Measurements from ENCODE around the gene ADAMTS6.
"Not testable (repeated sequence)": the region's sequence is repeated elsewhere in the genome, so short reads cannot be mapped to it uniquely, and the experiment has no call there.

The ADAMTS6 gene

GRCh38 chr5:65334077-65334476 is 147.6 kb downstream of the ADAMTS6 start:
- no peaks in the 10 kb centered on the region for H3K27me3 ChIP-seq (replicated peaks)
- no peaks in the 10 kb centered on the region for H3K36me3 ChIP-seq (replicated peaks)
- DNase-seq: no peak
- TF ChIP-seq, protein P1, sequence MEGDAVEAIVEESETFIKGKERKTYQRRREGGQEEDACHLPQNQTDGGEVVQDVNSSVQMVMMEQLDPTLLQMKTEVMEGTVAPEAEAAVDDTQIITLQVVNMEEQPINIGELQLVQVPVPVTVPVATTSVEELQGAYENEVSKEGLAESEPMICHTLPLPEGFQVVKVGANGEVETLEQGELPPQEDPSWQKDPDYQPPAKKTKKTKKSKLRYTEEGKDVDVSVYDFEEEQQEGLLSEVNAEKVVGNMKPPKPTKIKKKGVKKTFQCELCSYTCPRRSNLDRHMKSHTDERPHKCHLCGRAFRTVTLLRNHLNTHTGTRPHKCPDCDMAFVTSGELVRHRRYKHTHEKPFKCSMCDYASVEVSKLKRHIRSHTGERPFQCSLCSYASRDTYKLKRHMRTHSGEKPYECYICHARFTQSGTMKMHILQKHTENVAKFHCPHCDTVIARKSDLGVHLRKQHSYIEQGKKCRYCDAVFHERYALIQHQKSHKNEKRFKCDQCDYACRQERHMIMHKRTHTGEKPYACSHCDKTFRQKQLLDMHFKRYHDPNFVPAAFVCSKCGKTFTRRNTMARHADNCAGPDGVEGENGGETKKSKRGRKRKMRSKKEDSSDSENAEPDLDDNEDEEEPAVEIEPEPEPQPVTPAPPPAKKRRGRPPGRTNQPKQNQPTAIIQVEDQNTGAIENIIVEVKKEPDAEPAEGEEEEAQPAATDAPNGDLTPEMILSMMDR (IDR thresholded peaks at IDR 0.05; ENCODE audit: low read depth, low read length, missing control alignments): no peak
- in situ Hi-C loops (cut with HindIII; ENCODE audit: low pct_ligation_motif_present, low sequenced_read_pairs): no loop called here
- no peak overlapping the region for H3K27ac ChIP-seq
- no peak overlapping the region for H3K4me3 ChIP-seq (ENCODE audit: low read depth, low read length)

GRCh38 chr5:65332591-65332990 is 149.1 kb downstream of the ADAMTS6 start:
- Histone ChIP-seq H3K27ac (no peak overlapping the region), H3K36me3 (replicated peaks) (no peaks in the 10 kb centered on the region), H3K4me3 (ENCODE audit: low read depth, low read length) (no peak overlapping the region), H3K27me3 (replicated peaks) (no peaks in the 10 kb centered on the region)
- TF ChIP-seq, protein P1 (IDR thresholded peaks at IDR 0.05; ENCODE audit: low read depth, low read length, missing control alignments): no peak
- in situ Hi-C loops (cut with HindIII; ENCODE audit: low pct_ligation_motif_present, low sequenced_read_pairs): no loop called here
- DNase-seq: no peak

DNA sequence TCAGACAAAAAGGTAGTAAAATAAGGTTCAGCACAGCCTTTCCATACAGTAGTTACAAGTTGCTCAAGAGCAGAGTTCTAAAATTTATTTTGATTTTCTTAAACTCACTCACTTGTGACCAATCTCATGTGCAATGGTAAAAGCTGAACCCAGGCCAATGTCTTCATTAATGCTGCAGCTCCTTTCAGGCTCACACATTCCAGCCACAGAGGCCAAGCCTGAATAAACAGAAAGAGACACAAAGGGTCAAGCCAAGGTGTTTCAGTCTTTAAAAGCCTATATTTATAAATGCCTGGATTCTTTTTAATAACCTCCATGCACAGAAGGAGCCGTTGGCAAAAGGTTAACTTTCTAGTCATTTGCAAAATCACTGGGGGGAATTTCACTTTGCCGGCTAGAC is 152.5 kb downstream of the ADAMTS6 start:
- H3K4me3 ChIP-seq (ENCODE audit: low read depth, low read length): no peak overlapping the region
- H3K27me3 ChIP-seq (replicated peaks): no peaks in the 10 kb centered on the region
- H3K27ac ChIP-seq: no peak overlapping the region
- TF ChIP-seq, protein P1 (IDR thresholded peaks at IDR 0.05; ENCODE audit: low read depth, low read length, missing control alignments): no peak
- no peak for DNase-seq
- in situ Hi-C loops (cut with HindIII; ENCODE audit: low pct_ligation_motif_present, low sequenced_read_pairs): no loop called here
- no peaks in the 10 kb centered on the region for H3K36me3 ChIP-seq (replicated peaks)

DNA sequence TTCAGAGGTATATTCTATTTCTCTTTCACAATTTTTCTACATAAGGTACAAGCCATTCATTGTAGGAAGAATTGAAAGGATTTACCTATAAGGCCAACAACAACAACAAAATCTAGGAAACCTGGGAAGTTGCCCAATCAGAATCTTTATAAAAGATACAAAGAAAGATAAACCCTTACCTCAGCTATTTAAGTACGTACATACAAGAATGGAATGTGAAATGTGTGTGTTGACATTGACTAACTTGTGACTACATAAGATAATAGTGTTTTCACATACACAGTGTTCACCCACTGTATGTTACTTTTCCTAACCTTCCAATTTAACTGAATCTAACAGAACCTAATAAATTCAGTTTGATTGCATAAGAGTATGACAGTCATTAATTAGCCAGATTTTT is 154.1 kb downstream of the ADAMTS6 start:
- Histone ChIP-seq H3K36me3 (replicated peaks) (peaks cover 4% of the 10 kb centered on the region), H3K4me3 (ENCODE audit: low read depth, low read length) (no peak overlapping the region), H3K27me3 (replicated peaks) (no peaks in the 10 kb centered on the region), H3K27ac (peak overlapping the region; percentile 65)
- peak; percentile 33 for DNase-seq
- TF ChIP-seq, protein P1 (IDR thresholded peaks at IDR 0.05; ENCODE audit: low read depth, low read length, missing control alignments): no peak
- in situ Hi-C loops (cut with HindIII; ENCODE audit: low pct_ligation_motif_present, low sequenced_read_pairs): no loop called here

- TF ChIP-seq, protein P1 (IDR thresholded peaks at IDR 0.05; ENCODE audit: low read depth, low read length, missing control alignments): no peak
- Histone ChIP-seq H3K27ac (peak overlapping the region; percentile 15), H3K36me3 (replicated peaks) (peaks cover 4% of the 10 kb centered on the region), H3K4me3 (ENCODE audit: low read depth, low read length) (no peak overlapping the region), H3K27me3 (replicated peaks) (no peaks in the 10 kb centered on the region)
- in situ Hi-C loops (cut with HindIII; ENCODE audit: low pct_ligation_motif_present, low sequenced_read_pairs): no loop called here
- DNase-seq: peak; percentile 27
These were observed 154.8 kb downstream of the ADAMTS6 start for GRCh38 chr5:65326922-65327321.

- H3K36me3 ChIP-seq (replicated peaks): peaks cover 4% of the 10 kb centered on the region
- TF ChIP-seq, protein P1 (IDR thresholded peaks at IDR 0.05; ENCODE audit: low read depth, low read length, missing control alignments): no peak
- no peak overlapping the region for H3K4me3 ChIP-seq (ENCODE audit: low read depth, low read length)
- no peak for DNase-seq
- H3K27ac ChIP-seq: no peak overlapping the region
- in situ Hi-C loops (cut with HindIII; ENCODE audit: low pct_ligation_motif_present, low sequenced_read_pairs): no loop called here
- no peaks in the 10 kb centered on the region for H3K27me3 ChIP-seq (replicated peaks)
These were observed 157.5 kb downstream of the ADAMTS6 start for GRCh38 chr5:65324226-65324625.

DNA sequence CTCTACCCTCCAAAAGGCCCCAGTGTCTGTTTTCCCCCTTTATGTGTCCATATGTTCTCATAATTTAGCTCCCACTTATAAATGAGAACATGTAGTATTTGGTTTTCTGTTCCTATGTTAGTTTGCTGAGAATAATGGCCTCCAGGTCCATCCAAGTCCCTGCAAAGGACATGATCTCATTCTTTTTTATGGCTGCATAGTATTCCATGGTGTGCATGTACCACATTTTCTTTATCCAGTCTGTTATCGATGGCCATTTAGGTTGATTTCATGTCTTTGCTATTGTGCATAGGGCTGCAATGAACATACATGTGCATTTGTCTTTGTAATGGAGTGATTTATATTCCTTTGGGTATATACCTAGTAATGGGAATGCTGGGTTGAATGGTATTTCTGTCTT is 161.0 kb downstream of the ADAMTS6 start:
- H3K27ac ChIP-seq; H3K4me3 ChIP-seq (ENCODE audit: low read depth, low read length); in situ Hi-C loops (cut with HindIII; ENCODE audit: low pct_ligation_motif_present, low sequenced_read_pairs); H3K27me3 ChIP-seq (replicated peaks); H3K36me3 ChIP-seq (replicated peaks); DNase-seq: not testable (repeated sequence)

All from brain microvascular endothelial cell (primary cell).